A673 (cell line): Measurements from ENCODE around the gene SSMEM1.
A peak's percentile ranks its signal among the peaks of the same experiment; 100 is the strongest.

Experiments used
- CTCF ChIP-seq: fragments of 300-800, 200-600 bp; sonication (generic); conservative IDR thresholded peaks from 2 replicates; pipeline ENCODE4 v1.5.1; 2017; ENCODE audit warnings: low read depth, mild to moderate bottlenecking, antibody characterized with exemption, low read length, moderate library complexity, mixed read lengths
- EZH2 ChIP-seq: fragments of 200-600 bp; sonication (generic); IDR thresholded peaks from 2 replicates; pipeline ENCODE4 v1.6.1; 2017; ENCODE audit warnings: borderline replicate concordance, low read depth, mild to moderate bottlenecking, mixed read lengths, antibody characterized with exemption, low read length; ENCODE audit not compliant: poor library complexity, severe bottlenecking

- TF ChIP-seq EZH2 (no peak), CTCF (peak; percentile 91)
Observed at GRCh38 chr7:130242198-130243014, 34.7 kb downstream of the SSMEM1 start.
